A673 (cell line): ENCODE measurements around the gene TENM3. TPM values are rescaled to one million over a fixed set of nuclear protein-coding genes. Genes with fewer than 3 reads are reported as not detected.

Experiments used
- BruUV-seq: library from RNA; stranded (reverse); fragments of 400-500 nt; replicated peaks from 2 replicates; lab custom pipeline; 2021; lab: Mats Ljungman, UMichigan
- CTCF ChIA-PET: fragments of 300-600 bp; sonication (Branson Sonifier 250); formaldehyde crosslinking; loops from one replicate; lab custom pipeline; 2022; ENCODE audit warnings: antibody characterized with exemption; lab: Charles Lee
- POLR2A ChIA-PET: fragments of 300-600 bp; sonication (Branson Sonifier 250); formaldehyde crosslinking; loops from one replicate; lab custom pipeline; 2022; ENCODE audit warnings: antibody characterized with exemption; ENCODE audit not compliant: low non-redundant PET; lab: Charles Lee
- DNase-seq: peaks from one replicate; pipeline ENCODE4 v3.0.0-alpha.2; 2015; ENCODE audit warnings: low spot score
- H3K27ac ChIP-seq: fragments of 200-600 bp; sonication (generic); 2 replicates; pipeline ENCODE4 v1.5.1; 2016; ENCODE audit warnings: mixed run types, low read depth, mild to moderate bottlenecking, mixed read lengths, antibody characterized with exemption, low read length; ENCODE audit not compliant: poor library complexity, severe bottlenecking
- H3K27me3 ChIP-seq: fragments of 200-600 bp; sonication (generic); replicated peaks from 2 replicates; pipeline ENCODE4 v1.6.1; 2017; ENCODE audit warnings: mixed run types, low read depth, mild to moderate bottlenecking, mixed read lengths, antibody characterized with exemption, low read length; ENCODE audit not compliant: insufficient read depth, poor library complexity
- H3K36me3 ChIP-seq: fragments of 200-600 bp; sonication (generic); 2 replicates; pipeline ENCODE4 v1.6.1; 2016; ENCODE audit warnings: mixed run types, mild to moderate bottlenecking, mixed read lengths, antibody characterized with exemption, low read length; ENCODE audit not compliant: insufficient read depth, poor library complexity, severe bottlenecking
- H3K4me1 ChIP-seq: fragments of 200-600 bp; sonication (generic); 2 replicates; pipeline ENCODE4 v1.6.1; 2017; ENCODE audit warnings: mixed run types, mild to moderate bottlenecking, mixed read lengths, antibody characterized with exemption, low read length; ENCODE audit not compliant: insufficient read depth, poor library complexity, severe bottlenecking
- H3K4me3 ChIP-seq: fragments of 200-600 bp; sonication (generic); 2 replicates; pipeline ENCODE4 v1.5.1; 2016; ENCODE audit warnings: low read depth, mixed run types, mild to moderate bottlenecking, mixed read lengths, low read length; ENCODE audit not compliant: poor library complexity, severe bottlenecking
- H3K9me3 ChIP-seq: fragments of 200-600 bp; sonication (generic); 2 replicates; pipeline ENCODE4 v1.6.1; 2016; ENCODE audit warnings: mixed run types, low read depth, mild to moderate bottlenecking, mixed read lengths, antibody characterized with exemption, low read length; ENCODE audit not compliant: poor library complexity, severe bottlenecking
- EZH2 ChIP-seq: fragments of 200-600 bp; sonication (generic); IDR thresholded peaks from 2 replicates; pipeline ENCODE4 v1.6.1; 2017; ENCODE audit warnings: borderline replicate concordance, low read depth, mild to moderate bottlenecking, mixed read lengths, antibody characterized with exemption, low read length; ENCODE audit not compliant: poor library complexity, severe bottlenecking
- intact Hi-C: fragments of 100-400 bp; cut with micrococcal nuclease; formaldehyde crosslinking; loops from one replicate; pipeline ENCODE4 v1.10.0; 2022; ENCODE audit not compliant: unreplicated experiment
- total RNA-seq: library from RNA; stranded (reverse); gene quantifications from 2 replicates; pipeline ENCODE4 v1.2.3, GENCODE V29; 2021
- TF ChIP-seq, protein P1 (sequence below): fragments of 300-800, 200-600 bp; sonication (generic); conservative IDR thresholded peaks from 2 replicates; pipeline ENCODE4 v1.5.1; 2017; ENCODE audit warnings: low read depth, mild to moderate bottlenecking, antibody characterized with exemption, low read length, moderate library complexity, mixed read lengths

TENM3 gene
- total RNA-seq, 1 experiment from 2014 or later = 26.4 TPM

DNA sequence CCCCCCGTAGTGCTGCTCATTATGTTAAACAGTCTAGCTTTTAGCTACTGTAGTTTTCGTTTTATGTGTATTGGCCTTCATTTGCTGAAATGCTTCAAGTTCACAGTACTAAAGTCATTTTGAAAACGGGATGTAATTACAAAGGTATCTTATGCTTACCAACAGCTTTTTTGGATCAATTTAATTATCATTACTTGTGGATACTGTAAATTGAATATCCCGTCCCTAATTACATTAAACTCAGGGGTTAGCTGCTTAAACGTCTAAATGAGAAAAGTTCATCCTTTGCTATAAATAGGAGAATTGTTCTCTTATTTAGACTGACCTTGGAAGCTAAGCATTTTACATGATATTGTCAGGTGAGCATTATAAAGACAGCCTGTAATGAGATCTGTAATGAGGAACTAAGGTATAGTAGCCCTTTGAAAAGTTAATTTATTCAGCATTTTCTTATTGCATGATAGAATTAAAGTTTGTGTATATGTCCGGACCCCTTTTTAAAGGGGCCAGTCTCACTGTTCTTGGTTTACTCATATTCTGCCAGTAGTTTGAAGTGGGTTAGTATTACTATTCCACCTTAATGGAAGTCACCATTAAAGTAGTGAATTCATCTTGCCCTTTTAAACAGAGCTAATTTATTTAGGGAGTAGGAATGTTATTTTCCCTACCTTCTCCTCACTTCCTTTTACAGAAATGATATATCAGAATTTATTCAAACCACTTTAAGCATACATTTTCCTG, 252.6 kb downstream of the TENM3 start:
- ChIA-PET POLR2A (no interaction called here), CTCF (no interaction called here)
- intact Hi-C loops = no loop called here

DNA sequence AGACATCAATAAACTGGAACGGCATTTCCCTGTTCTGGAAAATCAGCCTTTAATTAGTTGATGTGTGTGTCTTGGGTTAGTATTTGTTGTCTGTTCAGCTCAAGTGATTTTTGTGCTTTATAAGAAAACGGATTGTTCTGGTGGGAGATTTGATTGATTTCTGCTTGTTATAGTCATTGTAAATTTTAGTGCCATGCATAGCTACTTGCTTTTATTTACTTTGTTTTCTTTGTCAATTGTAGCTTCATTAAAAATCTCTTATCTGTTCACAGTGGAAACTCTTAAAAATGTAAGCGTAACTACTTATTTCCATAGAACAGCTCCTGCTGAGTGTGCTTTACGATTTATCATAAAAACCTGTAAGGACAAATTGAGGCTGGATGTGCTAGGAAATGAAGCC, 253.2 kb downstream of the TENM3 start:
- intact Hi-C loops = no loop called here
- CTCF ChIA-PET = no interaction called here
- H3K36me3 ChIP-seq = no peaks in the 10 kb centered on the region
- no peaks in the 10 kb centered on the region for H3K4me1 ChIP-seq
- no peak overlapping the region for H3K4me3 ChIP-seq
- POLR2A ChIA-PET = no interaction called here
- TF ChIP-seq EZH2 = no peak
- TF ChIP-seq, protein P1, sequence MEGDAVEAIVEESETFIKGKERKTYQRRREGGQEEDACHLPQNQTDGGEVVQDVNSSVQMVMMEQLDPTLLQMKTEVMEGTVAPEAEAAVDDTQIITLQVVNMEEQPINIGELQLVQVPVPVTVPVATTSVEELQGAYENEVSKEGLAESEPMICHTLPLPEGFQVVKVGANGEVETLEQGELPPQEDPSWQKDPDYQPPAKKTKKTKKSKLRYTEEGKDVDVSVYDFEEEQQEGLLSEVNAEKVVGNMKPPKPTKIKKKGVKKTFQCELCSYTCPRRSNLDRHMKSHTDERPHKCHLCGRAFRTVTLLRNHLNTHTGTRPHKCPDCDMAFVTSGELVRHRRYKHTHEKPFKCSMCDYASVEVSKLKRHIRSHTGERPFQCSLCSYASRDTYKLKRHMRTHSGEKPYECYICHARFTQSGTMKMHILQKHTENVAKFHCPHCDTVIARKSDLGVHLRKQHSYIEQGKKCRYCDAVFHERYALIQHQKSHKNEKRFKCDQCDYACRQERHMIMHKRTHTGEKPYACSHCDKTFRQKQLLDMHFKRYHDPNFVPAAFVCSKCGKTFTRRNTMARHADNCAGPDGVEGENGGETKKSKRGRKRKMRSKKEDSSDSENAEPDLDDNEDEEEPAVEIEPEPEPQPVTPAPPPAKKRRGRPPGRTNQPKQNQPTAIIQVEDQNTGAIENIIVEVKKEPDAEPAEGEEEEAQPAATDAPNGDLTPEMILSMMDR = no peak
- no peak overlapping the region for H3K27ac ChIP-seq
- DNase-seq = no peak
- BruUV-seq = no TSS peak
- H3K9me3 ChIP-seq = no peaks in the 10 kb centered on the region
- H3K27me3 ChIP-seq = no peaks in the 10 kb centered on the region

More for the DNA sequence above, 252.6 kb downstream of the TENM3 start:
- no peak overlapping the region for H3K4me3 ChIP-seq
- DNase-seq = no peak
- BruUV-seq = no TSS peak
- H3K27me3 ChIP-seq = no peaks in the 10 kb centered on the region
- H3K27ac ChIP-seq = no peak overlapping the region
- H3K9me3 ChIP-seq = no peaks in the 10 kb centered on the region
- no peak for TF ChIP-seq EZH2
- TF ChIP-seq, protein P1 = no peak
- H3K36me3 ChIP-seq = no peaks in the 10 kb centered on the region
- H3K4me1 ChIP-seq = no peaks in the 10 kb centered on the region

DNA sequence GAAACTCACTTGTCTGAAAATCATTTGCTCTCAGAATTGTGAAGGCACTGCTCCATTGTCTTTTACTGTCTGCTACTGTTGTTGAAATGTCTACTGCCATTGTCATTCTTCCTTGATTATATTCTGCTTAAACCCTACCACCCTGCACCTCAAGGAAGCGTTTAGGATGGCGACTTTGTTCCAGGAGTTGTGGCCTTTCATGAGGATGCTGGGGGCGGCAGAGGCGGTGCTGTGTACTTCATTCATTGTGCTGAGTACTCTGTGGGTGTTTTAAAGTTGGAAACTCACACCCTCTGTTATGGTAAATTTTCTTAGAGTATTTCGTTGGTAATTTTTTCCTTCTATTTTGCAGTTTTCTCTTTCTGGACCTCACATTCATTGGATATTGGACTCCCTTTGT, 258.9 kb downstream of the TENM3 start:
- ChIA-PET CTCF (no interaction called here), POLR2A (no interaction called here)
- no peaks in the 10 kb centered on the region for H3K36me3 ChIP-seq

More for the DNA sequence above, 258.9 kb downstream of the TENM3 start:
- DNase-seq = no peak
- Histone ChIP-seq H3K4me3 (no peak overlapping the region), H3K4me1 (no peaks in the 10 kb centered on the region), H3K27ac (no peak overlapping the region), H3K9me3 (no peaks in the 10 kb centered on the region), H3K27me3 (no peaks in the 10 kb centered on the region)
- intact Hi-C loops = no loop called here
- TF ChIP-seq, protein P1 = no peak
- TF ChIP-seq EZH2 = no peak
- BruUV-seq = no TSS peak
